Measurements from ENCODE around the gene FHDC1.

GRCh38 chr4:152994038-152994437 is 57.9 kb downstream of the FHDC1 start:
- no peak for TF ChIP-seq EZH2 (IDR thresholded peaks at IDR 0.05; ENCODE audit: borderline replicate concordance, low read length)
- TF ChIP-seq CTCF (IDR thresholded peaks at IDR 0.05; ENCODE audit: low read length) = no peak

All from OCI-LY1 (cell line).